ENCODE measurements around the gene RBM22.

The RBM22 gene

GRCh38 chr5:150672237-150672883 lies 28.5 kb downstream of the RBM22 start:
- DNase-seq (ENCODE audit: low read depth in 2 of 2) = peak in 1 of 2 donors; percentile 13

GRCh38 chr5:150671509-150672236 lies 29.2 kb downstream of the RBM22 start:
- DNase-seq (ENCODE audit: low read depth in 2 of 2) = peak in 1 of 2 donors; percentile 4

- DNase-seq (ENCODE audit: low read depth in 2 of 2) = no peak
These were observed 29.9 kb downstream of the RBM22 start for GRCh38 chr5:150670948-150671310.

GRCh38 chr5:150670275-150670947 lies 30.5 kb downstream of the RBM22 start:
- DNase-seq (ENCODE audit: low read depth in 2 of 2) = no peak

GRCh38 chr5:150665044-150665443 lies 35.8 kb downstream of the RBM22 start:
- no peak for DNase-seq (ENCODE audit: low read depth in 2 of 2)

GRCh38 chr5:150663936-150664335 lies 36.9 kb downstream of the RBM22 start:
- DNase-seq (ENCODE audit: low read depth in 2 of 2) = no peak

GRCh38 chr5:150662731-150663516 lies 37.9 kb downstream of the RBM22 start:
- DNase-seq (ENCODE audit: low read depth in 2 of 2) = no peak

- no peak for DNase-seq (ENCODE audit: low read depth in 2 of 2)
These were observed 38.9 kb downstream of the RBM22 start for GRCh38 chr5:150661821-150662596.

GRCh38 chr5:150661086-150661485 lies 39.8 kb downstream of the RBM22 start, which contains the start of gene MYOZ3:
MYOZ3 (plus strand) TSS chr5:150661251; CDS start chr5:150662942, 1,691 bp downstream.
- no peak for DNase-seq (ENCODE audit: low read depth in 2 of 2)

- DNase-seq (ENCODE audit: low read depth in 2 of 2) = no peak
These were observed 40.6 kb downstream of the RBM22 start for GRCh38 chr5:150660108-150660831.

GRCh38 chr5:150659360-150660107 lies 41.3 kb downstream of the RBM22 start:
- no peak for DNase-seq (ENCODE audit: low read depth in 2 of 2)

- no peak for DNase-seq (ENCODE audit: low read depth in 2 of 2)
These were observed 42.1 kb downstream of the RBM22 start for GRCh38 chr5:150658699-150659265.

- no peak for DNase-seq (ENCODE audit: low read depth in 2 of 2)
These were observed 42.7 kb downstream of the RBM22 start for GRCh38 chr5:150658121-150658520.

- DNase-seq (ENCODE audit: low read depth in 2 of 2) = peak; percentile 48 to 55
These were observed 44.4 kb downstream of the RBM22 start for GRCh38 chr5:150656191-150657132.

GRCh38 chr5:150655221-150655620 lies 45.6 kb downstream of the RBM22 start:
- DNase-seq (ENCODE audit: low read depth in 2 of 2) = no peak

GRCh38 chr5:150653762-150654556 lies 46.9 kb downstream of the RBM22 start:
- DNase-seq (ENCODE audit: low read depth in 2 of 2) = no peak

- no peak for DNase-seq (ENCODE audit: low read depth in 2 of 2)
These were observed 47.6 kb downstream of the RBM22 start for GRCh38 chr5:150653145-150653761.
